Stomach (tissue), 9 donors: ENCODE measurements around the gene AFAP1. TPM values are rescaled to one million over a fixed set of nuclear protein-coding genes. Genes with fewer than 3 reads are reported as not detected.

ENCODE experiments used
- DNase-seq, 2 donors: peaks; one replicate each; pipeline versions ENCODE4 v3.0.0 to v3.0.0-alpha.2; 2013 to 2019
- H3K27ac ChIP-seq, 5 donors: fragments of 200-600 bp in 4 of 5; sonication (generic) in 4 of 5; one replicate each; pipeline ENCODE4 v1.5.1; 2013 to 2019; ENCODE audit warnings: mild to moderate bottlenecking in 1 of 5, moderate library complexity in 1 of 5
- H3K27me3 ChIP-seq, 3 donors: fragments of 200-600 bp; sonication (generic); one replicate each; pipeline ENCODE4 v1.5.1; 2017 to 2019; ENCODE audit warnings: mixed run types in 1 of 3
- H3K36me3 ChIP-seq, 4 donors: fragments of 200-600 bp; sonication (generic); 1 replicate in 3 of 4; 2 replicates in 1 of 4; pipeline ENCODE4 v1.5.1; 2016 to 2019
- H3K4me1 ChIP-seq, 4 donors: fragments of 200-600 bp; sonication (generic); one replicate each; pipeline ENCODE4 v1.5.1; 2016 to 2019
- H3K4me3 ChIP-seq, 4 donors: fragments of 200-600 bp; sonication (generic) in 3 of 4; one replicate each; pipeline ENCODE4 v1.5.1; 2016 to 2019; ENCODE audit warnings: mild to moderate bottlenecking in 1 of 4
- H3K9me3 ChIP-seq, 4 donors: fragments of 200-600 bp; sonication (generic); one replicate each; pipeline ENCODE4 v1.5.1; 2016 to 2019
- CTCF ChIP-seq, 7 experiments: fragments of 450-650 bp in 4 of 7; fragments of 200-600 bp in 3 of 7; sonication (generic) in 3 of 7; IDR thresholded peaks; one replicate each; pipeline ENCODE4 v1.5.1; 2016 to 2019; ENCODE audit warnings: antibody characterized with exemption in 7 of 7, control low read depth in 2 of 7, mild to moderate bottlenecking in 1 of 7
- EP300 ChIP-seq: sonication (generic); formaldehyde crosslinking; IDR thresholded peaks from one replicate; pipeline ENCODE4 v1.6.1; 2017; ENCODE audit warnings: antibody characterized with exemption
- POLR2A ChIP-seq, 4 donors: fragments of 450-650 bp; IDR thresholded peaks; one replicate each; pipeline ENCODE4 v1.6.1; 2016; ENCODE audit warnings: antibody characterized with exemption in 4 of 4, control low read depth in 2 of 4, mild to moderate bottlenecking in 1 of 4, moderate library complexity in 1 of 4
- POLR2AphosphoS5 ChIP-seq, 3 donors: sonication (generic); formaldehyde crosslinking; IDR thresholded peaks; one replicate each; pipeline ENCODE4 v1.6.1; 2016; ENCODE audit warnings: antibody characterized with exemption in 3 of 3
- WGBS, 5 donors: extraction: QIAGEN DNeasy Blood & Tissue Kit in 3 of 5; methylation state at CpG; one replicate each; pipeline versions ENCODE4 v1.1.5 to v1.1.7; 2013 to 2018; 5-methylcytosine and 5-hydroxymethylcytosine counted together
- intact Hi-C: fragments of 100-400 bp; cut with DNase I; formaldehyde crosslinking; loops from one replicate; pipeline ENCODE4 v1.15.1; 2023; ENCODE audit warnings: low total_unique reads
- polyA plus RNA-seq, 3 donors: library from polyadenylated mRNA; stranded (reverse); fragments of 200-250 nt; gene quantifications; one replicate each; pipeline ENCODE4 v1.2.3, GENCODE V29; 2013
- total RNA-seq, 5 donors: library from RNA; depleted of rRNA; stranded (reverse); fragments of >200 nt; gene quantifications; one replicate each; pipeline versions ENCODE4 v1.1.0 to v1.2.3, GENCODE V29; 2014 to 2016
- donor health status: healthy with polysubstance abuse.
- donor health status: Bipolar disorder and iron deficiency.
- donor health status: healthy.

Gene AFAP1
- total and polyA plus RNA-seq, 8 donors: 4.1 to 88.9 (median 12.8) TPM

DNA sequence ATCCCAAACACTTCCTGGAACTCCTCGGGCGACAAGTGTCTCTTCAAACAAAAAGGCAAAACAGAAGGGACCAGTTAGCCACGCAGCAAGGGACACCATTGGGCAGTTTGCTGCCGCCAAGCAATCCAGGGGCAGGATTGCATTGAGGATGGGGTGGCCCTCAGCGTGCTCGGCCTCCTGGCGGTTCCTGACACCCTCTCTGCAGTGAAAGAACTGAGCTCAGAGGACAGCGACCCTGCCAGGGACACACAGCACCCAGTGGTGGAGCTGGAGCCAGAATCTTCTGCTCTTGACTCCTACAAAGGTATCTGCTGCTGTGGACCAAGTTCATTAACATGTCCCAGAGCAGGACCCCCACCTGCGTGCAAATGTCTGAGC, 27.4 kb upstream of the AFAP1 start:
- Histone ChIP-seq H3K27me3 (no peaks in the 10 kb centered on the region), H3K36me3 (no peaks in the 10 kb centered on the region), H3K4me1 (peaks cover 19 to 51% (median 25%) of the 10 kb centered on the region in 4 donors), H3K9me3 (no peaks in the 10 kb centered on the region), H3K27ac (no peak overlapping the region), H3K4me3 (no peak overlapping the region)
- 76 to 88% (median 82%) methylated on average over 6 to 9 of the region's 9 CpGs for WGBS, 5 donors
- DNase-seq: no peak
- intact Hi-C loops: no loop called here
- no peak for TF ChIP-seq CTCF (IDR thresholded peaks at IDR 0.05)
- TF ChIP-seq POLR2A (IDR thresholded peaks at IDR 0.05): no peak
- TF ChIP-seq POLR2AphosphoS5 (IDR thresholded peaks at IDR 0.05): no peak

DNA sequence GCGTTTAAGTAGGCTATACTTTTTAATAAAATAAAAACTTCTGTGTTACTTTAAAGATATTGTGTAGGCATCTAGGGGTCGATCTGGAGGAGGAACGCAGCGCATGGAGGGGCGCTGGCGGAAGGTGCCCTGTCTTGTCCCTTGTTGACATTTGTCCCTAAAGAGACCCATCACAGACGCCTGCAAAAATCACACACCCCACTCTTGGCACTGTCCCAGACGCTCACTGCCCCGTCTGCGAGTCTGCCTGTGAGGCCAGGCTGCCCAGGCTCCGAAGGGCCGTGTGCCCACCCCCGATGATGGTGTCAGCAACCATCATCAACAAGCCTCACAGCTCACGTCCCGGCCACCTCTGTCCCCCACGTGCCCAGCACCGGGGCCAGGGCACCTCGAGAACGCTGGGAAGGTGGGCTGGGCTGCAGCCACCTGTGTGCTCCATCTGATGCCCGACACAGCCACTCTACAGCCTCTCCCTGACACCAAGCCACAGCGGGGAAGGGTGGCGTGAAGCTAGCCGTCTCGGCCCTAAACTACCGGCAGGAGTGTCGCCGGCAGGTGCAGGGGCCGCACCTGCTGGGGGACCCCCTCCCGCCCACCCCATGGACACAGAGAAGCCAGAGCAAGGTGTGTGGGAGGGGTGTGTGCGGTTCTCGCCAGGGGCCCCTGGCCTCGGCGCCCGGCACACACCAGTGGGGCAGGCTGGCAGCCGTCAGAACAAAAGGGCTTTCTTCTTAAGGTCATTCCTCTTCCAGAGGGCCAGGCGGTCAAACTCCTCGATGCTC, 26.8 kb upstream of the AFAP1 start:
- H3K9me3 ChIP-seq: no peaks in the 10 kb centered on the region
- no peak for DNase-seq
- no peak overlapping the region for H3K4me3 ChIP-seq
- H3K27ac ChIP-seq: no peak overlapping the region
- no peaks in the 10 kb centered on the region for H3K36me3 ChIP-seq
- WGBS, 5 donors: 76 to 84% (median 79%) methylated on average over 21 to 37 of the region's 37 CpGs
- H3K4me1 ChIP-seq: peaks cover 19 to 48% (median 23%) of the 10 kb centered on the region in 4 donors
- intact Hi-C loops: no loop called here
- no peaks in the 10 kb centered on the region for H3K27me3 ChIP-seq
- TF ChIP-seq POLR2AphosphoS5 (IDR thresholded peaks at IDR 0.05): no peak
- TF ChIP-seq EP300: no peak
- TF ChIP-seq POLR2A (IDR thresholded peaks at IDR 0.05): no peak
- no peak for TF ChIP-seq CTCF (IDR thresholded peaks at IDR 0.05)

GRCh38 chr4:7964890-7965662, 25.4 kb upstream of the AFAP1 start:
- Histone ChIP-seq H3K4me1 (peaks cover 18 to 48% (median 28%) of the 10 kb centered on the region in 4 donors), H3K27me3 (no peaks in the 10 kb centered on the region), H3K36me3 (no peaks in the 10 kb centered on the region), H3K9me3 (no peaks in the 10 kb centered on the region), H3K27ac (peak overlapping the region in 3 of 5 donors; percentile 20 to 66 (median 40)), H3K4me3 (no peak overlapping the region)
- 42 to 69% (median 58%) methylated on average over 19 to 23 of the region's 23 CpGs for WGBS, 5 donors
- intact Hi-C loops: no loop called here
- DNase-seq: peak in 1 of 2 donors; percentile 84
- no peak for TF ChIP-seq POLR2AphosphoS5 (IDR thresholded peaks at IDR 0.05)
- no peak for TF ChIP-seq EP300
- no peak for TF ChIP-seq POLR2A (IDR thresholded peaks at IDR 0.05)
- TF ChIP-seq CTCF (IDR thresholded peaks at IDR 0.05): no peak

DNA sequence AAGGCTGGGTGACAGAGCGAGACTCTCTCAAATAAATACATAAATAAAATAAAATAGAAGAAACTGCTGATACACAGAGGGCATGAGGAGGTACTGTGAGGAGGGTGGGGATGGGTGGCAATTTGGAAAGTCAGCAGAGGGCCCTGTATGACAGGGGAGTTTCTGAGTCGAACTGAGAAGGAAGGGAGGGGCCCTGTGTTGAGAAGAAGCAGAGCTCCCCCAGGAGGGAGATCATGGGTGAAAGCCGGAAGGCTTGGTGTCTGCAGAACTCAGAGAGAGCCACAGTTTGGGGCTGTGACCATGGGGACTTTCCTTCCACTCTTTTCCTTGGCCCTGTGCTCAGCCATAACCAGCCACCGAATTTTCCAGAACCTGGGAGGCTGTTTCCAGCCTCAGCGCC, 24.8 kb upstream of the AFAP1 start:
- H3K27me3 ChIP-seq: no peaks in the 10 kb centered on the region
- no peaks in the 10 kb centered on the region for H3K9me3 ChIP-seq
- intact Hi-C loops: no loop called here
- no peak for DNase-seq
- WGBS, 5 donors: 76 to 85% (median 80%) methylated on average over 5 of the region's 5 CpGs
- peak overlapping the region in 2 of 5 donors; percentile 20 to 66 for H3K27ac ChIP-seq
- TF ChIP-seq POLR2AphosphoS5 (IDR thresholded peaks at IDR 0.05) (no peak), POLR2A (IDR thresholded peaks at IDR 0.05) (no peak), EP300 (no peak), CTCF (IDR thresholded peaks at IDR 0.05) (no peak)
- H3K36me3 ChIP-seq: no peaks in the 10 kb centered on the region
- peaks cover 11 to 44% (median 25%) of the 10 kb centered on the region in 4 donors for H3K4me1 ChIP-seq
- no peak overlapping the region for H3K4me3 ChIP-seq
